Renal cortical epithelial cell (primary cell): ENCODE results near the gene SNF8. TPM values are rescaled to one million over a fixed set of nuclear protein-coding genes. Genes with fewer than 3 reads are reported as not detected.

Source experiments
- DNase-seq: peaks from one replicate; pipeline ENCODE4 v3.0.0-alpha.2; 2011; ENCODE audit warnings: low read depth
- total RNA-seq: library from RNA; depleted of rRNA; stranded (reverse); fragments of >200 nt; gene quantifications from 2 replicates; pipeline ENCODE4 v1.2.3, GENCODE V29; 2014

Gene SNF8
- total RNA-seq, 1 donor from 2014 or later = 83.9 TPM

DNA sequence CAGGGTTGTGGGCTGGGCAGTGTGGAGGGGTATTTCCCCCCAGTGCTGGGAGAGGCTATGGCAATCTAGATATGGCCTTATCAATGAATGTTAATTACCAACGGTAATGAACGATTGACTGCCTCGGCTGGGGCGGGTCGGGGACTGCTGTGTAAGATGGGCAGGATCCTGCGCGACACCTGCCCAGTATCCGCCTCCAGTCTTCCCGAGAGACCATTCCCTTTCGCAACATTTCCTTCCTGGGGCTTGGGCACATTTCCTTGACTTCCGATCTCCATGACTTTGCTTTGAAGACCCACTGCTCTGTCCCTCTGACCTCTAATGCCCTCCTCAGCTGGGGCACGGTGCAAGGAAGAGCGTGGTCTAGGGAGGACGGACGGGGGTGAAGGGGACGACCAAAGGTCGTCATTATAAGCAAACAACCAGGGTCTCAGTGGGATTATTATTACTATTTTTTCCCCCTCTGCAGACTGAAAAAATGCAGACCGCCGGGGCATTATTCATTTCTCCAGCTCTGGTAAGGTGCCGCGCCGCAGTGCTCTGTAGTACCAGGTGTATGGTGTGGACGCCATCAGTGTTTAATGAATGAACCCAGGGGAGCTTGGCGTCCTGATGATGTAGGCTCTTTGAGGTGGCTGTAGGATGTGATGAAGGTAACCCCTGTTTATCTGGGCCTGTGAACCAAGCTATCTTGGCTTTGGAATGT, 51.5 kb downstream of the SNF8 start:
- DNase-seq = no peak

DNA sequence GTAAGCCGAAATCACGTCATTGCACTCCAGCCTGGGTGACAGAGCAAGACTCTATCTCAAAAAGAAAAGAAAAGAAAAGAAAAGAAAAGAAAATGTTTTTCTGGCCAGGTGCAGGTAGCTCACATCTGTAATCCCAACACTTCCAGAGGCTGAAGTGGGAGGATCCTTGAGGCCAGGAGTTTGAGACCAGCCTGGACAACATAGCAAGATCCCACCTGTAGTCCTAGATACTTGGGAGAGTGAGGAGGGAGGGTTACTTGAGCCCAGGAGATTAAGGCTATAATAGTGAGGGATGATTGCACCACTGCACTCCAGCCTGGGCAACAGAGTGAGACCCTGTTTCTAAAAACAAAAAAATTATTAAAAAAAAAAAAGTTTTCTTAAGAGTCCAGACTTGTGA, 54.6 kb downstream of the SNF8 start:
- DNase-seq = no peak

- DNase-seq = peak; percentile 88
Observed at GRCh38 chr17:48883171-48883570, 61.5 kb downstream of the SNF8 start.

- DNase-seq = no peak
Observed at GRCh38 chr17:48882272-48882671, 62.4 kb downstream of the SNF8 start.

Other genes with a start within 250 kb of the SNF8 start
- not detected in 2 replicates for gene PRAC1, start 222.3 kb downstream of the SNF8 start, total RNA-seq
- gene PRAC2, start 221.7 kb downstream of the SNF8 start, total RNA-seq = not detected in 2 replicates
- gene HOXB13, start 216.1 kb downstream of the SNF8 start, total RNA-seq = 0.10 TPM in 1 of 2 replicates, not detected in the other
- gene TTLL6, start 127.6 kb downstream of the SNF8 start, total RNA-seq = 0.35 and 0.45 TPM in 2 replicates
- 32.8 and 62.6 TPM in 2 replicates for gene CALCOCO2, start 113.8 kb downstream of the SNF8 start, total RNA-seq
- 32.4 and 55.9 TPM in 2 replicates for gene ATP5MC1, start 52.1 kb downstream of the SNF8 start, total RNA-seq
- 71.5 and 97.1 TPM in 2 replicates for gene UBE2Z, start 36.4 kb downstream of the SNF8 start, total RNA-seq
- gene GIP, start 23.8 kb upstream of the SNF8 start, total RNA-seq = not detected in 2 replicates
- gene IGF2BP1, start 52.5 kb upstream of the SNF8 start, total RNA-seq = 0.45 and 1.4 TPM in 2 replicates
- gene B4GALNT2, start 187.9 kb upstream of the SNF8 start, total RNA-seq = 1.2 and 2.2 TPM in 2 replicates